Measurements from ENCODE around the gene ZBTB12.
"Not testable (repeated sequence)": the region's sequence is repeated elsewhere in the genome, so short reads cannot be mapped to it uniquely, and the experiment has no call there.

ZBTB12 gene

DNA sequence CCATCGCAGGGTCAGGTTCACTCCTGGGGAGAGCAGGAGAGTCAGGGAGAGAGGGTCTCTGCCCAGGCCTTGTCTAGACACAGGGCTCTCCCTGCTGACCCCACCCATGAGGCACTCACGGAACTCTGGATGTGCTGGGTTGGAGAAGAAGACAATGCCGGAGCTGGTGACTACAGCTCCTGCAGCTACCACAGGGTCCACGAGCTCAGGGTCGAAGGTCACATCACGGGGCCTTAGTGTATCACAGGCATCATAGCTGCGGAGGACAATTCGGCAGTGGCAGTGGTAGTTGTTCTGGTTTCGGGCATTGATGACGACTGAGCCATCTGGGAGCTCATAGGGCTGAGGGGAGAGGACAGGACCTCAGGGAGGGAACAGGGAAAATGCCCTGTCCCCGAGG is 42.0 kb downstream of the ZBTB12 start:
- H3K9me3 ChIP-seq: no peaks in the 10 kb centered on the region
- intact Hi-C loops (cut with DNase I; ENCODE audit: low total_unique reads): no loop called here

GRCh38 chr6:31858707-31859106 is 43.2 kb downstream of the ZBTB12 start:
- peaks cover 25 to 41% (median 35%) of the 10 kb centered on the region in 3 donors for H3K36me3 ChIP-seq
- DNase-seq: no peak
- no peak for TF ChIP-seq CTCF (IDR thresholded peaks at IDR 0.05)
- H3K4me3 ChIP-seq: no peak overlapping the region
- intact Hi-C loops (cut with DNase I; ENCODE audit: low total_unique reads): no loop called here
- no peaks in the 10 kb centered on the region for H3K27me3 ChIP-seq
- peaks cover 0 to 17% (median 15%) of the 10 kb centered on the region in 4 donors for H3K4me1 ChIP-seq
- no peaks in the 10 kb centered on the region for H3K9me3 ChIP-seq
- H3K27ac ChIP-seq: no peak overlapping the region

More for the DNA sequence above, 42.0 kb downstream of the ZBTB12 start:
- no peak overlapping the region for H3K4me3 ChIP-seq
- TF ChIP-seq CTCF (IDR thresholded peaks at IDR 0.05): no peak
- H3K36me3 ChIP-seq: peaks cover 25 to 41% (median 35%) of the 10 kb centered on the region in 3 donors
- DNase-seq: no peak
- H3K27ac ChIP-seq: no peak overlapping the region
- peaks cover 0 to 24% (median 20%) of the 10 kb centered on the region in 4 donors for H3K4me1 ChIP-seq
- no peaks in the 10 kb centered on the region for H3K27me3 ChIP-seq

DNA sequence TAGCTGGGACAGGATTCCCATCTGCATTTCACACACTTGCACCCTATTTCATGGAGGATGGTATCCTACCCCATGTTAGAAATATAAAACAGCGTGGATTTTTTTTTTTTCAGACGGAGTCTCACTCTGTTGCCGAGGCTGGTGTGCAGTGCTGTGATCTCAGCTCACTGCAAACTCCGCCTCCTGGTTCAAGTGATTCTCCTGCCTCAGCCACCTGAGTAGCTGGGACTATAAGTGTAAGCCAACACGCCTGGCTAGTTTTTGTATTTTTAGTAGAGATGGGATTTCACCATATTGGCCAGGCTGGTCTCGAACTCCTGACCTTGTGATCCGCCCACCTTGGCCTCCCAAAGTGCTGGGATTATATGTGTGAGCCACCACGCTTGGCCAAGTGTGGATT is 44.1 kb downstream of the ZBTB12 start:
- H3K9me3 ChIP-seq; H3K27ac ChIP-seq; H3K27me3 ChIP-seq; DNase-seq; H3K4me3 ChIP-seq; intact Hi-C loops (cut with DNase I; ENCODE audit: low total_unique reads): not testable (repeated sequence)
- peaks cover 0 to 11% (median 8%) of the 10 kb centered on the region in 4 donors for H3K4me1 ChIP-seq
- H3K36me3 ChIP-seq: peaks cover 25 to 41% (median 35%) of the 10 kb centered on the region in 3 donors

- intact Hi-C loops (cut with DNase I; ENCODE audit: low total_unique reads); H3K4me3 ChIP-seq; H3K9me3 ChIP-seq; H3K36me3 ChIP-seq; H3K27ac ChIP-seq; DNase-seq; H3K4me1 ChIP-seq; H3K27me3 ChIP-seq: not testable (repeated sequence)
Measured at GRCh38 chr6:31851980-31852718, 49.7 kb downstream of the ZBTB12 start.

DNA sequence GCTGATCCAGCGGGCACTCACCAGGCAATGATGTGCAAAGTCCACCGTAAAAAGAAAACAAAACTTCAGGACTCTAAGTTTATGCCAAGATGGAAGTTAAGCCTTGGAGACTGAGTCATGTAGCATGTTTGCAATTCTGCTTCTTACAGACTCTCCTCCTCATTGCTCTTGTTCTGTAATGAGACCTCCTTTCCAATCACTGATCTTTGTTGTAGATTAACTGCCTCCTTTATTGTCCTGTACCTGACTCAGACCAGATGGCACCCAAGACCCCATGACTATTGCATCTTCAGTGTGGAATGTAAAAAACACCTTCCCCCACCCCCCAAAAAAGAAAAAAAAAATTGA is 50.4 kb downstream of the ZBTB12 start:
- Histone ChIP-seq H3K27ac (no peak overlapping the region), H3K27me3 (no peaks in the 10 kb centered on the region), H3K4me3 (no peak overlapping the region), H3K9me3 (no peaks in the 10 kb centered on the region), H3K36me3 (no peaks in the 10 kb centered on the region), H3K4me1 (no peaks in the 10 kb centered on the region)
- no peak for DNase-seq
- TF ChIP-seq CTCF (IDR thresholded peaks at IDR 0.05): no peak
- intact Hi-C loops (cut with DNase I; ENCODE audit: low total_unique reads): no loop called here

DNA sequence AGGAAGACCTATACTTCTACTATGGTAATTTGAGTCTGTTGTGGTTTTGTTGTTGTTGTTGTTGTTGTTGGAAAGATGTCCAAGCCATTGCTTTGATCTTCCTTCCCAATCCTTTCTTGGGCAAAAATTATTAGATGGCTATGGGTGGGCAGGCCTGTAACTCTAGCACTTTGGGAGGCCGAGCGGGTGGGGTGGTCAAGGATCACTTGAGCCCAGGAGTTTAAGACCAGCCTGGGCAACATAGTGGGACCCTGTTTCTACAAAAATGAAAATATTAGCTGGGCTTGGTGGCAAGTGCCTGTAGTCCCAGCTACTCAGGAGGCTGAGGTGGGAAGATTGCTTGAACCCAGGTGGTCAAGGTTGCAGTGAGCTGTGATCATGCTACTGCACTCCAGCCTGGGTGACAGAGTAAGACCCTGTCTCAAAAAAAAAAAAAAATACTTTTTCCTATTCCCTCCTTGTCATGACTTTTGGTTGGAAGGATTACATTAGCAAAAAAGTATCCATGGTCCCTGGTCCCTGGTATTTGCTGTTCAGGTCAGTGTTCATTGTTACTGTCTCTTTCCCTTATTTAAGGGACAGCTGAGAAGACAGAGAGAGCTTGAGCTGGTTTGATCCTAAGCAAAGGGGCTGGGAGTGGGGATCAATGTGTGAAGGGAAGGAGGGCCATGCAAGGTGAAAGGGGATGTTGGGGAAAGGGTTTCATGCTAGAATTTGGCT is 51.0 kb downstream of the ZBTB12 start:
- Histone ChIP-seq H3K27me3 (no peaks in the 10 kb centered on the region), H3K4me3 (no peak overlapping the region), H3K27ac (no peak overlapping the region), H3K4me1 (no peaks in the 10 kb centered on the region), H3K36me3 (no peaks in the 10 kb centered on the region), H3K9me3 (no peaks in the 10 kb centered on the region)
- no peak for TF ChIP-seq CTCF (IDR thresholded peaks at IDR 0.05)
- intact Hi-C loops (cut with DNase I; ENCODE audit: low total_unique reads): no loop called here
- DNase-seq: no peak
